ENCODE measurements around the gene TNIK.

GRCh38 chr3:171108066-171108465 lies 352.1 kb downstream of the TNIK start:
- no peak for TF ChIP-seq EZH2 (IDR thresholded peaks at IDR 0.05; ENCODE audit: borderline replicate concordance, low read depth, low read length, poor library complexity, severe bottlenecking)
- no peak for TF ChIP-seq CTCF (conservative IDR thresholded peaks at IDR 0.05; ENCODE audit: low read depth, low read length)

Data from A673 (cell line).